Heart left ventricle (tissue), 16 donors: ENCODE measurements around the gene RSPO4. TPM values are rescaled to one million over a fixed set of nuclear protein-coding genes. Genes with fewer than 3 reads are reported as not detected.
A peak's percentile ranks its signal among the peaks of the same experiment; 100 is the strongest.
"Not testable (repeated sequence)": the region's sequence is repeated elsewhere in the genome, so short reads cannot be mapped to it uniquely, and the experiment has no call there.

Experiments
- ATAC-seq, 4 donors: fragments of 200-7000 bp; cut with Tn5 transposase; one replicate each; pipeline ENCODE4 v1.9.1; 2020 to 2022; ENCODE audit warnings: moderate library complexity in 4 of 4, mild to moderate bottlenecking in 3 of 4, moderate number of reproducible peaks in 1 of 4
- DNase-seq, 5 donors: peaks; one replicate each; pipeline ENCODE4 v3.0.0-alpha.2; 2020
- H3K27ac ChIP-seq, 12 donors: fragments of 200-600 bp; sonication (generic) in 4 of 12; one replicate each; pipeline versions ENCODE4 v1.5.0 to v1.8.0; 2016 to 2022; ENCODE audit warnings: mild to moderate bottlenecking in 2 of 12
- H3K27me3 ChIP-seq, 9 donors: fragments of 200-600 bp; sonication (generic) in 2 of 9; one replicate each; pipeline versions ENCODE4 v1.5.1 to v1.8.0; 2016 to 2022; ENCODE audit warnings: mild to moderate bottlenecking in 3 of 9
- H3K36me3 ChIP-seq, 9 donors: fragments of 200-600 bp; sonication (generic) in 2 of 9; one replicate each; pipeline versions ENCODE4 v1.5.0 to v1.8.0; 2018 to 2022; ENCODE audit warnings: mild to moderate bottlenecking in 2 of 9
- H3K4me1 ChIP-seq, 12 donors: fragments of 200-600 bp; sonication (generic) in 4 of 12; one replicate each; pipeline versions ENCODE4 v1.5.0 to v1.8.0; 2016 to 2022; ENCODE audit warnings: mild to moderate bottlenecking in 3 of 12
- H3K4me3 ChIP-seq, 12 donors: fragments of 200-600 bp; sonication (generic) in 4 of 12; one replicate each; pipeline versions ENCODE4 v1.5.0 to v1.8.0; 2017 to 2022; ENCODE audit warnings: mild to moderate bottlenecking in 9 of 12, moderate library complexity in 4 of 12
- H3K9me3 ChIP-seq, 12 donors: fragments of 200-600 bp; sonication (generic) in 4 of 12; one replicate each; pipeline versions ENCODE4 v1.5.0 to v1.8.0; 2016 to 2022; ENCODE audit warnings: mild to moderate bottlenecking in 1 of 12
- CTCF ChIP-seq, 12 donors: fragments of 200-600 bp; sonication (generic) in 4 of 12; IDR thresholded peaks; one replicate each; pipeline versions ENCODE4 v1.5.0 to v1.8.0; 2018 to 2022; ENCODE audit warnings: antibody characterized with exemption in 12 of 12, mild to moderate bottlenecking in 5 of 12
- POLR2A ChIP-seq, 2 donors: fragments of 450-650 bp; IDR thresholded peaks; one replicate each; pipeline ENCODE4 v1.6.1; 2017; ENCODE audit warnings: antibody characterized with exemption in 2 of 2, mild to moderate bottlenecking in 2 of 2, moderate library complexity in 2 of 2
- WGBS, 4 donors: extraction: QIAGEN DNeasy Blood & Tissue Kit in 2 of 4; methylation state at CpG; one replicate each; pipeline versions ENCODE4 v1.1.5 to v1.1.7; 2013 to 2018; 5-methylcytosine and 5-hydroxymethylcytosine counted together
- intact Hi-C, 10 donors: fragments of 100-400 bp; cut with DNase I; formaldehyde crosslinking; loops; one replicate each; pipeline versions ENCODE4 v1.11.1 to v1.14.2; 2022
- polyA plus RNA-seq, 2 donors: library from polyadenylated mRNA; stranded (reverse); fragments of 200-250 nt; gene quantifications; one replicate each; pipeline ENCODE4 v1.2.3, GENCODE V29; 2013
- total RNA-seq, 9 donors: library from RNA; depleted of rRNA in 2 of 9; stranded (reverse); fragments of >200 nt in 2 of 9; fragmentation: NEBNext Ultra II Directional in 3 of 9; extraction: Animal tissue kit (Norgen Biotek cat#: 25700) in 3 of 9; gene quantifications; one replicate each; pipeline versions ENCODE4 v1.1.0 to v1.2.4, GENCODE V29; 2016 to 2023
- donor health status: ischemic (EF 13 %, LVEDD 7.1; RV severe dilation, severe dysfunction).
- donor health status: healthy with polysubstance abuse.
- donor health status: DM: no; HTN: yes; CAD: no.
- donor health status: DM: no; HTN: no; CAD: no.
- donor health status: ischemic (EF 25% LVEDD 6.9; RV normal size, moderate dysfunction).
- donor health status: ischemic (EF 25% LVEDD 5.7; RV mildly dilated, moderate dysfunction).
- donor health status: healthy.
- donor health status: DM: yes; HTN: yes; CAD: no.
- donor health status: ischemic (EF 35%, LVEDD 5.7; RV mildly dilated, moderate dysfunction).
- donor health status: nonischemic (EF 11% LVEDD 7.7; RV severe dilation, severe dysfunction).
- donor health status: DM: yes; HTN: yes; CAD: no.
- donor health status: PGD.
- donor health status: ischemic (EF 29% LVEDD 5.4; RV normal size, mild dysfunction).
- donor health status: nonischemic (EF 23%, LVEDD 6.1; RV moderate dilation, normal function).

Gene RSPO4
- total and polyA plus RNA-seq, 11 donors, result 0.04 to 0.27 (median 0.25) TPM; not detected in 8

- ATAC-seq (no peak), DNase-seq (peak in 1 of 5 donors; percentile 28)
- WGBS, 4 donors, result 68 to 82% (median 71%) methylated on average over 2 of the region's 2 CpGs
- intact Hi-C loops, result no loop called here
- H3K36me3 ChIP-seq, result no peaks in the 10 kb centered on the region
- peaks cover 0 to 51% (median 12%) of the 10 kb centered on the region in 9 donors for H3K27me3 ChIP-seq
- H3K4me3 ChIP-seq, result no peak overlapping the region
- no peak for TF ChIP-seq CTCF (IDR thresholded peaks at IDR 0.05)
- TF ChIP-seq POLR2A (IDR thresholded peaks at IDR 0.05), result no peak
- no peak overlapping the region for H3K27ac ChIP-seq
- H3K4me1 ChIP-seq, result no peaks in the 10 kb centered on the region
- H3K9me3 ChIP-seq, result no peaks in the 10 kb centered on the region
Observed at GRCh38 chr20:987677-988076, 14.4 kb downstream of the RSPO4 start.

- H3K4me3 ChIP-seq, result no peak overlapping the region
- intact Hi-C loops, result no loop called here
- no peaks in the 10 kb centered on the region for H3K4me1 ChIP-seq
- no peak for TF ChIP-seq POLR2A (IDR thresholded peaks at IDR 0.05)
- no peak for TF ChIP-seq CTCF (IDR thresholded peaks at IDR 0.05)
- no peaks in the 10 kb centered on the region for H3K36me3 ChIP-seq
- ATAC-seq, result no peak
- no peaks in the 10 kb centered on the region for H3K9me3 ChIP-seq
- no peak overlapping the region for H3K27ac ChIP-seq
- peaks cover 0 to 43% (median 12%) of the 10 kb centered on the region in 9 donors for H3K27me3 ChIP-seq
- DNase-seq, result peak in 1 of 5 donors; percentile 9
- 81 to 87% (median 83%) methylated on average over 4 of the region's 4 CpGs for WGBS, 4 donors
Observed at GRCh38 chr20:986733-987355, 15.3 kb downstream of the RSPO4 start.

- ATAC-seq, H3K4me3 ChIP-seq, H3K36me3 ChIP-seq, H3K4me1 ChIP-seq, intact Hi-C loops, H3K27ac ChIP-seq, DNase-seq, H3K9me3 ChIP-seq: not testable (repeated sequence)
- peaks cover 0 to 45% (median 5%) of the 10 kb centered on the region in 9 donors for H3K27me3 ChIP-seq
- 87 to 95% (median 91%) methylated on average over 1 of the region's 1 CpG for WGBS, 4 donors
Observed at GRCh38 chr20:984994-985393, 17.1 kb downstream of the RSPO4 start.

GRCh38 chr20:982754-983153, 19.4 kb downstream of the RSPO4 start:
- intact Hi-C loops, result no loop called here
- H3K27me3 ChIP-seq, result peaks cover 0 to 32% (median 4%) of the 10 kb centered on the region in 9 donors
- 24 to 39% (median 25%) methylated on average over 6 to 9 of the region's 9 CpGs for WGBS, 4 donors
- no peak overlapping the region for H3K4me3 ChIP-seq
- H3K4me1 ChIP-seq, result no peaks in the 10 kb centered on the region
- no peaks in the 10 kb centered on the region for H3K36me3 ChIP-seq
- DNase-seq (peak in 1 of 5 donors; percentile 7), ATAC-seq (no peak)
- H3K9me3 ChIP-seq, result no peaks in the 10 kb centered on the region
- no peak overlapping the region for H3K27ac ChIP-seq
- TF ChIP-seq CTCF (IDR thresholded peaks at IDR 0.05) (no peak), POLR2A (IDR thresholded peaks at IDR 0.05) (no peak)

GRCh38 chr20:977021-977420, 25.1 kb downstream of the RSPO4 start:
- no peak overlapping the region for H3K4me3 ChIP-seq
- TF ChIP-seq CTCF (IDR thresholded peaks at IDR 0.05) (no peak), POLR2A (IDR thresholded peaks at IDR 0.05) (no peak)
- ATAC-seq (no peak), DNase-seq (peak in 1 of 5 donors; percentile 7)
- H3K4me1 ChIP-seq, result no peaks in the 10 kb centered on the region
- intact Hi-C loops, result no loop called here
- H3K27me3 ChIP-seq, result peaks cover 0 to 21% (median 0%) of the 10 kb centered on the region in 9 donors
- H3K9me3 ChIP-seq, result no peaks in the 10 kb centered on the region
- H3K36me3 ChIP-seq, result no peaks in the 10 kb centered on the region
- WGBS, 4 donors, result 33 to 100% (median 49%) methylated on average over 1 of the region's 1 CpG
- H3K27ac ChIP-seq, result no peak overlapping the region
